ENCODE results near the gene BHLHE40.

The BHLHE40 gene

GRCh38 chr3:4978204-4978965 is 852 bp upstream of the BHLHE40 start (continued):
- TF ChIP-seq ZNF335 (tag by site-specific recombination; conservative IDR thresholded peaks at IDR 0.05) (peak; percentile 77), ZNF426 (tag by site-specific recombination; IDR thresholded peaks at IDR 0.05) (no peak), ZFP3 (tag by site-specific recombination; IDR thresholded peaks at IDR 0.05; ENCODE audit: low read depth) (no peak), OVOL3 (tag by site-specific recombination; IDR thresholded peaks at IDR 0.05) (0 out of 2 replicates have a peak, but pooled peaks have one; percentile 39), ZNF2 (tag by site-specific recombination; IDR thresholded peaks at IDR 0.05) (peak; percentile 78), ZBTB49 (tag by site-specific recombination; IDR thresholded peaks at IDR 0.05; ENCODE audit: low read depth) (no peak), ZNF16 (tag by site-specific recombination; IDR thresholded peaks at IDR 0.05; ENCODE audit: low read depth) (no peak), ZNF76 (tag by site-specific recombination; IDR thresholded peaks at IDR 0.05; ENCODE audit: borderline replicate concordance, low read depth) (peak; percentile 57; the same call in 1 of the 2 replicates), ZBTB20 (tag by site-specific recombination; IDR thresholded peaks at IDR 0.05) (peak; percentile 91), ZBTB8A (tag by site-specific recombination; IDR thresholded peaks at IDR 0.05) (peak; percentile 99), ZNF776 (tag by site-specific recombination; IDR thresholded peaks at IDR 0.05; ENCODE audit: borderline replicate concordance) (no peak), ZNF664 (tag by site-specific recombination; IDR thresholded peaks at IDR 0.05) (no peak), PBX3 (CRISPR knock-in tag; IDR thresholded peaks at IDR 0.05) (no peak), SCRT1 (tag by site-specific recombination; IDR thresholded peaks at IDR 0.05; ENCODE audit: borderline replicate concordance) (no peak), SP3 (tag by site-specific recombination; IDR thresholded peaks at IDR 0.05) (peak; percentile 96), ZNF157 (tag by site-specific recombination; IDR thresholded peaks at IDR 0.05) (no peak), ZNF248 (tag by site-specific recombination; IDR thresholded peaks at IDR 0.05) (no peak), ELK4 (IDR thresholded peaks at IDR 0.05; ENCODE audit: borderline replicate concordance, low read depth, low read length) (no peak), ZNF580 (tag by site-specific recombination; IDR thresholded peaks at IDR 0.05) (no peak), ZNF555 (tag by site-specific recombination; conservative IDR thresholded peaks at IDR 0.05) (no peak), ZNF514 (tag by site-specific recombination; IDR thresholded peaks at IDR 0.05) (no peak), ZBTB26 (tag by site-specific recombination; optimal IDR thresholded peaks at IDR 0.05) (peak; percentile 98), CTCF (tag by site-specific recombination; IDR thresholded peaks at IDR 0.05) (peak; percentile 71; the same call in 1 of the 2 replicates), TSHZ1 (tag by site-specific recombination; IDR thresholded peaks at IDR 0.05; ENCODE audit: borderline replicate concordance) (peak; percentile 52; the same call in 1 of the 2 replicates), ZNF121 (tag by site-specific recombination; IDR thresholded peaks at IDR 0.05) (no peak), GLI2 (tag by site-specific recombination; IDR thresholded peaks at IDR 0.05; ENCODE audit: borderline replicate concordance, low read depth) (no peak), ZNF274 (IDR thresholded peaks at IDR 0.05; ENCODE audit: low read length) (no peak), ZNF274 (tag by site-specific recombination; IDR thresholded peaks at IDR 0.05; ENCODE audit: borderline replicate concordance) (no peak)

All from HEK293 (cell line).